H1 (cell line): ENCODE data around the gene NLRC3. TPM values are rescaled to one million over a fixed set of nuclear protein-coding genes. Genes with fewer than 3 reads are reported as not detected.

Source experiments
- CTCF ChIA-PET: fragments of 300-600 bp; sonication (Branson Sonifier 250); formaldehyde crosslinking; loops from one replicate; lab custom pipeline; 2021; ENCODE audit not compliant: partially characterized antibody; lab: Charles Lee
- POLR2A ChIA-PET: fragments of 300-600 bp; sonication (Branson Sonifier 250); formaldehyde crosslinking; loops from one replicate; lab custom pipeline; 2021; ENCODE audit warnings: inconsistent platforms; ENCODE audit not compliant: partially characterized antibody; lab: Charles Lee
- DNase-seq, 2 experiments: peaks; one replicate each; pipeline versions ENCODE4 v3.0.0 to v3.0.0-alpha.2; 2010 to 2022; ENCODE audit warnings: low spot score in 2 of 2, low read depth in 1 of 2, mixed read lengths in 1 of 2
- FAIRE-seq: peaks from 2 replicates; lab custom pipeline; 2011; peaks lifted over from hg19 to GRCh38; lab: Jason Lieb, UNC
- H2AFZ ChIP-seq: 2 replicates; pipeline ENCODE4 v1.8.1; 2012; ENCODE audit warnings: low read length, inconsistent platforms
- H2AK5ac ChIP-seq: 2 replicates; pipeline ENCODE4 v1.6.1; 2013; ENCODE audit warnings: low read depth, low read length
- H2BK120ac ChIP-seq: replicated peaks from 2 replicates; pipeline ENCODE3; 2013; ENCODE audit warnings: low read depth, low read length, inconsistent platforms
- H2BK12ac ChIP-seq: 2 replicates; pipeline ENCODE4 v1.6.1; 2013; ENCODE audit warnings: low read depth, low read length
- H2BK15ac ChIP-seq: 2 replicates; pipeline ENCODE4 v1.6.1; 2013; ENCODE audit warnings: low read length
- H2BK20ac ChIP-seq: 2 replicates; pipeline ENCODE4 v1.6.1; 2013; ENCODE audit warnings: low read length
- H2BK5ac ChIP-seq: 2 replicates; pipeline ENCODE4 v1.6.1; 2013; ENCODE audit warnings: low read depth, low read length
- H3K14ac ChIP-seq: 2 replicates; pipeline ENCODE4 v1.6.1; 2013; ENCODE audit warnings: inconsistent platforms; ENCODE audit not compliant: insufficient read length
- H3K18ac ChIP-seq: 2 replicates; pipeline ENCODE4 v1.6.1; 2013; ENCODE audit warnings: low read length; ENCODE audit errors: extremely low read depth
- H3K23ac ChIP-seq: 2 replicates; pipeline ENCODE4 v1.6.1; 2013; ENCODE audit warnings: inconsistent platforms; ENCODE audit not compliant: insufficient read length
- H3K23me2 ChIP-seq: 2 replicates; pipeline ENCODE4 v1.6.1; 2013; ENCODE audit warnings: low read depth, low read length
- H3K27ac ChIP-seq: 2 replicates; pipeline ENCODE4 v1.6.1; 2011; ENCODE audit warnings: low read depth, low read length, inconsistent platforms
- H3K27me3 ChIP-seq, 4 experiments: replicated peaks in 1 of 4; 1 replicate in 1 of 4; 2 replicates in 3 of 4; pipeline versions ENCODE4 v1.6.1 to v1.8.1; 2011 to 2013; ENCODE audit warnings: low read length in 3 of 4, mild to moderate bottlenecking in 3 of 4, inconsistent platforms in 2 of 4, mixed read lengths in 2 of 4, moderate library complexity in 1 of 4; ENCODE audit not compliant: control insufficient read depth in 3 of 4, insufficient read depth in 3 of 4; ENCODE audit errors: extremely low read depth in 1 of 4
- H3K36me3 ChIP-seq, 4 experiments: 2 replicates each; pipeline versions ENCODE4 v1.6.1 to v1.8.1; 2011 to 2013; ENCODE audit warnings: mild to moderate bottlenecking in 4 of 4, low read length in 3 of 4, moderate library complexity in 2 of 4, control low read depth in 1 of 4, inconsistent platforms in 1 of 4; ENCODE audit not compliant: insufficient read depth in 4 of 4, control insufficient read depth in 2 of 4
- H3K4ac ChIP-seq: replicated peaks from 2 replicates; pipeline ENCODE3; 2013; ENCODE audit warnings: low read length, low read depth, mixed read lengths, inconsistent platforms; ENCODE audit not compliant: insufficient read length
- H3K4me1 ChIP-seq, 4 experiments: replicated peaks in 1 of 4; 1 replicate in 1 of 4; 2 replicates in 3 of 4; pipeline versions ENCODE4 v1.6.1 to v1.8.1; 2011 to 2013; ENCODE audit warnings: low read length in 3 of 4, inconsistent platforms in 2 of 4, mixed read lengths in 1 of 4; ENCODE audit not compliant: insufficient read depth in 4 of 4, control insufficient read depth in 3 of 4
- H3K4me2 ChIP-seq, 2 experiments: 2 replicates each; pipeline versions ENCODE4 v1.6.1 to v1.8.1; 2011 to 2013; ENCODE audit warnings: low read depth in 2 of 2, low read length in 2 of 2, control low read depth in 1 of 2, inconsistent platforms in 1 of 2, mild to moderate bottlenecking in 1 of 2; ENCODE audit not compliant: insufficient read depth in 1 of 2
- H3K4me3 ChIP-seq, 4 experiments: fragments of 200-600, 300-600 bp in 1 of 4; sonication (generic), shearing (Covaris generic), sonication (Bioruptor Twin) in 1 of 4; 2 replicates each; pipeline versions ENCODE4 v1.5.1 to v1.8.1; 2011 to 2016; ENCODE audit warnings: low read length in 4 of 4, low read depth in 3 of 4, control low read depth in 2 of 4, inconsistent platforms in 2 of 4, mild to moderate bottlenecking in 2 of 4, mixed read lengths in 1 of 4, moderate library complexity in 1 of 4; ENCODE audit not compliant: insufficient read depth in 2 of 4; ENCODE audit errors: extremely low read depth in 1 of 4
- H3K56ac ChIP-seq: replicated peaks from 2 replicates; pipeline ENCODE3; 2013; ENCODE audit warnings: low read depth, mild to moderate bottlenecking, mixed read lengths, low read length, inconsistent platforms; ENCODE audit not compliant: insufficient read length
- H3K79me1 ChIP-seq: 2 replicates; pipeline ENCODE4 v1.6.1; 2013; ENCODE audit warnings: low read depth, low read length, control low read depth
- H3K79me2 ChIP-seq, 2 experiments: 2 replicates each; pipeline versions ENCODE4 v1.6.1 to v1.8.1; 2012 to 2013; ENCODE audit warnings: low read length in 2 of 2, mild to moderate bottlenecking in 2 of 2, inconsistent platforms in 1 of 2; ENCODE audit not compliant: insufficient read depth in 2 of 2, control insufficient read depth in 1 of 2
- H3K9ac ChIP-seq, 4 experiments: replicated peaks in 1 of 4; 1 replicate in 1 of 4; 2 replicates in 3 of 4; pipeline versions ENCODE4 v1.6.1 to v1.8.1; 2011 to 2013; ENCODE audit warnings: low read depth in 3 of 4, low read length in 3 of 4, control low read depth in 2 of 4, mild to moderate bottlenecking in 2 of 4, moderate library complexity in 2 of 4, inconsistent platforms in 1 of 4; ENCODE audit errors: extremely low read depth in 1 of 4
- H3K9me3 ChIP-seq, 2 experiments: 2 replicates each; pipeline versions ENCODE4 v1.6.1 to v1.8.1; 2012 to 2013; ENCODE audit warnings: mild to moderate bottlenecking in 2 of 2, moderate library complexity in 2 of 2, control low read depth in 1 of 2, inconsistent platforms in 1 of 2, low read depth in 1 of 2, low read length in 1 of 2, mixed read lengths in 1 of 2; ENCODE audit not compliant: insufficient read depth in 2 of 2
- H4K20me1 ChIP-seq, 2 experiments: replicated peaks in 1 of 2; 2 replicates each; pipeline versions ENCODE3 to v1.8.1; 2011 to 2013; ENCODE audit warnings: inconsistent platforms in 2 of 2, low read length in 2 of 2, mild to moderate bottlenecking in 1 of 2; ENCODE audit not compliant: insufficient read depth in 2 of 2, control insufficient read depth in 1 of 2
- H4K5ac ChIP-seq: 2 replicates; pipeline ENCODE4 v1.6.1; 2013; ENCODE audit warnings: low read length, low read depth, mixed read lengths, inconsistent platforms; ENCODE audit not compliant: insufficient read length
- H4K8ac ChIP-seq: 2 replicates; pipeline ENCODE4 v1.8.0; 2013; ENCODE audit warnings: mild to moderate bottlenecking, moderate library complexity, low read length, inconsistent platforms; ENCODE audit not compliant: insufficient read depth; ENCODE audit errors: extremely low read depth
- H4K91ac ChIP-seq: replicated peaks from 2 replicates; pipeline ENCODE3; 2013; ENCODE audit warnings: low read length, mixed read lengths, inconsistent platforms; ENCODE audit not compliant: insufficient read length
- ASH2L ChIP-seq: fragments of 200-600, 300-600 bp; sonication (generic); IDR thresholded peaks from one replicate; pipeline ENCODE4 v1.7.1; 2017; ENCODE audit warnings: low read length
- CBX5 ChIP-seq: fragments of 300-800, 300-1000 bp; sonication (generic); IDR thresholded peaks from 2 replicates; pipeline ENCODE4 v1.7.1; 2016; ENCODE audit warnings: antibody characterized with exemption, low read length, low read depth
- EGR1 ChIP-seq: IDR thresholded peaks from 2 replicates; pipeline ENCODE4 v1.6.1; 2011; ENCODE audit warnings: low read depth, low read length, borderline replicate concordance
- HDAC6 ChIP-seq: IDR thresholded peaks from one replicate; pipeline ENCODE4 v1.7.1; 2012; ENCODE audit warnings: low read depth, mild to moderate bottlenecking, inconsistent platforms, low read length, moderate library complexity
- KDM1A ChIP-seq: fragments of 200-600, 300-600 bp; sonication (generic); IDR thresholded peaks from 2 replicates; pipeline ENCODE4 v1.7.1; 2016; ENCODE audit warnings: mild to moderate bottlenecking, low read length, borderline replicate concordance
- PHF8 ChIP-seq: fragments of 200-600 bp; sonication (generic); conservative IDR thresholded peaks from 2 replicates; pipeline ENCODE4 v1.7.1; 2012; ENCODE audit warnings: low read depth, mild to moderate bottlenecking, inconsistent platforms, low read length, moderate library complexity
- POLR2A ChIP-seq, 2 experiments: IDR thresholded peaks; 1 replicate in 1 of 2; 2 replicates in 1 of 2; pipeline ENCODE4 v1.6.1; 2011; ENCODE audit warnings: low read depth in 2 of 2, low read length in 2 of 2, mild to moderate bottlenecking in 2 of 2; ENCODE audit errors: control extremely low read depth in 1 of 2
- WGBS, 2 experiments: shearing (Covaris generic) in 1 of 2; methylation state at CpG; one replicate each; pipeline versions ENCODE4 v1.1.6 to v1.1.7; 2013 to 2015; ENCODE audit warnings: low lambda C conversion rate in 2 of 2, mixed read lengths in 2 of 2, inconsistent platforms in 1 of 2, low coverage in 1 of 2, missing lambda C conversion rate in 1 of 2; ENCODE audit not compliant: insufficient replicate concordance in 2 of 2, insufficient coverage in 1 of 2, insufficient read length in 1 of 2; ENCODE audit errors: extremely low coverage in 1 of 2, missing lambda C conversion rate in 1 of 2; 5-methylcytosine and 5-hydroxymethylcytosine counted together
- polyA plus RNA-seq, 7 experiments: library from polyadenylated mRNA; depleted of rRNA in 3 of 7; stranded (reverse) in 5 of 7; unstranded in 2 of 7; fragments of >200 nt in 5 of 7; fragments of 200-250 nt in 2 of 7; gene quantifications; 1 replicate in 5 of 7; 2 replicates in 1 of 7; 4 replicates in 1 of 7; pipeline versions ENCODE4 v1.2.1 to v1.2.3, GENCODE V29; 2011 to 2013; ENCODE audit warnings: missing spikeins in 2 of 7, mixed read lengths in 2 of 7
- total RNA-seq: library from RNA; stranded (reverse); fragmentation: NEBNext Ultra II Directional; extraction: Animal tissue kit (Norgen Biotek cat#: 25700); gene quantifications from 2 replicates; pipeline ENCODE4 v1.2.1, GENCODE V29; 2021

NLRC3 gene
- total and polyA plus RNA-seq, 2 of the 8 experiments (the other 6 are each of a cell fraction or from before 2014, with no cell fraction given) = 0.18 to 0.20 TPM

DNA sequence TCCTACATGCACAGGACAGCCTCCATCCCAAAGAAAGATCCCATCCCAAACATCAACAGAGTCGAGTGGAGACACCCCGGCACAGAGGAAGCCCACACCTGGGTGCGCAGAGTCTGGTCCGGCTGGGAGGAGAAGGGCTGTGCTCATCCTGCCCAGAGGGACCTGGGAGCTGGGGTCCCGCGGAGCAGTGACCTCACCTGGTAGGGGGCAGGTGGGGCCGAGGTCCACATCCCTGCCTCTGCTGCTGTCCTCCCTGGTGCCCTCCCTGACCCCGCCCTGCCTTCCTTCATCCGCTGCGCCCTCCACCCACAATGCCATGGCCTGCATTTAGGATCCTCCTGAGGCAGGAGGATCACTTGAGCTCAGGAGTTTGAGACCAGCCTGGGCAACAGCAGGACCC lies 84.8 kb downstream of the NLRC3 start:
- Histone ChIP-seq H3K4me2 (no peak overlapping the region), H4K8ac (no peak overlapping the region), H2BK15ac (no peak overlapping the region), H3K36me3 (no peaks in the 10 kb centered on the region), H3K14ac (no peak overlapping the region), H3K79me1 (no peaks in the 10 kb centered on the region), H3K9me3 (no peaks in the 10 kb centered on the region), H3K79me2 (no peaks in the 10 kb centered on the region), H4K5ac (no peak overlapping the region), H3K18ac (no peak overlapping the region), H2BK12ac (no peak overlapping the region), H3K9ac (no peak overlapping the region), H2BK20ac (no peak overlapping the region), H4K91ac (no peak overlapping the region), H4K20me1 (peaks cover 0 to 2% of the 10 kb centered on the region in 2 experiments), H3K56ac (no peak overlapping the region), H3K27me3 (no peaks in the 10 kb centered on the region), H3K27ac (no peak overlapping the region), H3K4ac (no peak overlapping the region), H3K23me2 (no peaks in the 10 kb centered on the region), H3K4me3 (no peak overlapping the region), H3K23ac (no peak overlapping the region), H3K4me1 (no peaks in the 10 kb centered on the region), H2AFZ (no peak overlapping the region), H2BK120ac (no peak overlapping the region), H2AK5ac (no peak overlapping the region), H2BK5ac (no peak overlapping the region)
- no peak for FAIRE-seq
- no peak for TF ChIP-seq CBX5
- TF ChIP-seq KDM1A = no peak
- no peak for TF ChIP-seq ASH2L
- no peak for TF ChIP-seq HDAC6
- TF ChIP-seq PHF8 = no peak
- no peak for TF ChIP-seq POLR2A (IDR thresholded peaks at IDR 0.05; ENCODE audit: control extremely low read depth in 1 of 2, low read depth in 2 of 2, low read length in 2 of 2)
- no peak for TF ChIP-seq EGR1
- no peak for DNase-seq
- ChIA-PET POLR2A (no interaction called here), CTCF (interaction anchor here (0.6 kb wide), 1 partner anchor 18 kb away, joined by 4 read pairs; no protein-coding TSS in a partner anchor)
- 93% methylated on average over 3 of the region's 10 CpGs; no CpG with 5 or more reads in 1 of the 2 experiments for WGBS, 2 experiments
